DND-41 (cell line): Measurements from ENCODE around the gene APPL1.
"Not testable (repeated sequence)": the region's sequence is repeated elsewhere in the genome, so short reads cannot be mapped to it uniquely, and the experiment has no call there.

Source experiments
- ATAC-seq: fragments of 200-7000 bp; cut with Tn5 transposase; 3 replicates; pipeline ENCODE4 v1.9.1; 2021; ENCODE audit warnings: low read depth; ENCODE audit not compliant: insufficient read depth
- DNase-seq: peaks from one replicate; pipeline ENCODE4 v3.0.0-alpha.2; 2020
- H2AFZ ChIP-seq: 2 replicates; pipeline ENCODE4 v1.6.0; 2012; ENCODE audit warnings: low read depth, low read length
- H3K27ac ChIP-seq: 2 replicates; pipeline ENCODE4 v1.5.1; 2012; ENCODE audit warnings: low read length, inconsistent platforms
- H3K27me3 ChIP-seq: fragments of 200-600 bp; sonication (generic); 2 replicates; pipeline ENCODE4 v1.6.0; 2012; ENCODE audit warnings: low read length, mild to moderate bottlenecking, inconsistent platforms; ENCODE audit not compliant: insufficient read depth, poor library complexity
- H3K36me3 ChIP-seq: 2 replicates; pipeline ENCODE4 v1.5.1; 2012; ENCODE audit warnings: low read length, inconsistent platforms; ENCODE audit not compliant: insufficient read depth
- H3K4me1 ChIP-seq: 2 replicates; pipeline ENCODE4 v1.5.1; 2012; ENCODE audit warnings: mild to moderate bottlenecking, low read length; ENCODE audit not compliant: insufficient read depth
- H3K4me2 ChIP-seq: 2 replicates; pipeline ENCODE4 v1.6.0; 2012; ENCODE audit warnings: mild to moderate bottlenecking, moderate library complexity, low read length, inconsistent platforms; ENCODE audit not compliant: insufficient read depth
- H3K4me3 ChIP-seq, 2 experiments: fragments of 200-600 bp in 1 of 2; shearing (Covaris generic) in 1 of 2; 2 replicates each; pipeline ENCODE4 v1.5.1; 2012 to 2016; ENCODE audit warnings: inconsistent platforms in 2 of 2, low read length in 2 of 2, mild to moderate bottlenecking in 2 of 2, low read depth in 1 of 2, moderate library complexity in 1 of 2
- H3K79me2 ChIP-seq: 2 replicates; pipeline ENCODE4 v1.6.0; 2012; ENCODE audit warnings: low read length, inconsistent platforms; ENCODE audit not compliant: insufficient read depth
- H3K9ac ChIP-seq: 2 replicates; pipeline ENCODE4 v1.6.0; 2012; ENCODE audit warnings: low read depth, mild to moderate bottlenecking, inconsistent platforms, low read length, moderate library complexity
- H3K9me3 ChIP-seq: 2 replicates; pipeline ENCODE4 v1.5.1; 2012; ENCODE audit warnings: low read length, moderate library complexity, mild to moderate bottlenecking, inconsistent platforms; ENCODE audit not compliant: insufficient read depth, severe bottlenecking
- H4K20me1 ChIP-seq: 2 replicates; pipeline ENCODE4 v1.6.0; 2012; ENCODE audit warnings: low read length; ENCODE audit not compliant: insufficient read depth
- EZH2 ChIP-seq: IDR thresholded peaks from 3 replicates; pipeline ENCODE4 v1.6.1; 2012; ENCODE audit warnings: borderline replicate concordance, low read depth, mild to moderate bottlenecking, moderate library complexity, low read length, inconsistent platforms; ENCODE audit not compliant: severe bottlenecking
- TF ChIP-seq, protein P1 (sequence below): IDR thresholded peaks from 2 replicates; pipeline ENCODE4 v1.5.1; 2012; ENCODE audit warnings: borderline replicate concordance, low read length, moderate library complexity, mild to moderate bottlenecking; ENCODE audit not compliant: poor library complexity, severe bottlenecking; ENCODE audit errors: extremely low read depth

APPL1 gene

DNA sequence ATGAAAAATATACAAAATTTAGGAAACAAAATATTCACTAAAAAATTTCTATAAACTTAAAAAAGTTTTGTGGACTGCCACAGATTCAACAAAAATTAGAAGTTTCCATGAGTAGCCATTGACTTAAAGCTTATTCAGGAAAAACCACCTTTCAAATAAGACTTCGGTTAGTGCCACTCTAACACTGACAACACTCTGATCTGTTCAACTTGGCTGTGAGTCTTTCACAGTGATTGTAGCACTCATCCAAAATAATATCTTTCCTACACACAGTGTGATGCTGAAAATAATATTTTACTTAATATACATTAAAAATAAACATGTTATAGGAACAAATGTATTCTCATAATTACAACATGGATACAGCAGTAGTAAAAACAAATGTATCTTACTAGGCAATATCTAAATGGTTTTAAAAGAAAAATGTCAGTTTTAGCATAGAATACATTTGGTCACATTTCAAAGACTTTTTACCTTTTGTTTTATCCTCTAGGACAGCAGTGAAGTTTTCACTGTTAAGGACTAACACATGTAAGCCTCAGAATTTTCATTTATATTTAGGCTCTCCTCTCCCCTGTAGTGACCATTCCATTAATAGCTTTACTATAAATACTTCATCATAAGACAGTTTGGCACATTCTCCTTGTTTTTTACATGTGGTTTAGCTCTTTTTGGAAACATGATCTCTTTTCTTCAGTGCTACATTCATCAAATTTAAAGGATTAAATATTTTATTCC is 64.8 kb downstream of the APPL1 start, which contains the start of gene ASB14:
ASB14 (minus strand) TSS at position 527 of the 738 bp plus-strand sequence. CDS start 652 bp downstream, outside the sequence.
- Histone ChIP-seq H3K27me3 (peaks cover 8% of the 10 kb centered on the region), H3K9ac (no peak within 1 kb of the TSS), H3K9me3 (no peaks in the 10 kb centered on the region), H3K27ac (no peak within 1 kb of the TSS), H3K79me2 (no peaks in the 10 kb centered on the region), H3K4me1 (no peaks in the 10 kb centered on the region), H3K4me3 (no peak within 1 kb of the TSS), H3K36me3 (no peaks in the 10 kb centered on the region), H2AFZ (no peak within 1 kb of the TSS), H3K4me2 (no peak within 1 kb of the TSS), H4K20me1 (no peaks in the 10 kb centered on the region)
- ATAC-seq (no peak), DNase-seq (no peak)
- TF ChIP-seq EZH2: no peak
- TF ChIP-seq, protein P1, sequence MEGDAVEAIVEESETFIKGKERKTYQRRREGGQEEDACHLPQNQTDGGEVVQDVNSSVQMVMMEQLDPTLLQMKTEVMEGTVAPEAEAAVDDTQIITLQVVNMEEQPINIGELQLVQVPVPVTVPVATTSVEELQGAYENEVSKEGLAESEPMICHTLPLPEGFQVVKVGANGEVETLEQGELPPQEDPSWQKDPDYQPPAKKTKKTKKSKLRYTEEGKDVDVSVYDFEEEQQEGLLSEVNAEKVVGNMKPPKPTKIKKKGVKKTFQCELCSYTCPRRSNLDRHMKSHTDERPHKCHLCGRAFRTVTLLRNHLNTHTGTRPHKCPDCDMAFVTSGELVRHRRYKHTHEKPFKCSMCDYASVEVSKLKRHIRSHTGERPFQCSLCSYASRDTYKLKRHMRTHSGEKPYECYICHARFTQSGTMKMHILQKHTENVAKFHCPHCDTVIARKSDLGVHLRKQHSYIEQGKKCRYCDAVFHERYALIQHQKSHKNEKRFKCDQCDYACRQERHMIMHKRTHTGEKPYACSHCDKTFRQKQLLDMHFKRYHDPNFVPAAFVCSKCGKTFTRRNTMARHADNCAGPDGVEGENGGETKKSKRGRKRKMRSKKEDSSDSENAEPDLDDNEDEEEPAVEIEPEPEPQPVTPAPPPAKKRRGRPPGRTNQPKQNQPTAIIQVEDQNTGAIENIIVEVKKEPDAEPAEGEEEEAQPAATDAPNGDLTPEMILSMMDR: no peak

DNA sequence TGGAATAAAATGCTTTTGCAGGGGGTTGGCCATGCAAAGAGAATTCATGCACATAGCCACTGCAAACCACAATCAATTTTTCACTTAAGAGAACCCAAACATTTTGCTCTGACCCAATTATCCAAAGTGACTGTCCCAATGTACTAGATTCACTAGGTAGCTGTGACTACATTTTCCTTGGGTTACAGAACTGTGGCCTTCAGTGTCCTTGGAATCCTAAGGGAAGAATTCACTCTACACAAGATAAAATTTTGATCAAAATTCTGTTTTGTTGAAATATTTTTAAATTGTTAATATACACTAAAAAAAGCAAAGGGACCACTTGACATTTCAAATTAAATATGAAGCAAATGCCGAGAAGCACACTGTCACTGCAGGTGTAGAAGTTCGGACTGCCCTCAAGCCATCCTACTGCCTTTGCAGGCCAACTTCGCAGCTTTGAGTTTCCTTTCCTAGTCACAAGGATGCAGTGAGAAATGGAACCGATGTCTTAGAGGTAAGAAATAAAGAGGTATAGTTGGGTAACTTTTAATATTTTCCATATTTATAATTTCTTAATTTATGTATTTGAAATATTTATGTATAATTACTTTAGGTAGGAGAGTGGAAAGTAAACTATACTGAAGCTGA is 65.5 kb downstream of the APPL1 start:
- H3K9ac ChIP-seq: no peak overlapping the region
- H3K4me2 ChIP-seq: no peak overlapping the region
- no peaks in the 10 kb centered on the region for H4K20me1 ChIP-seq
- TF ChIP-seq, protein P1: no peak
- no peak for TF ChIP-seq EZH2
- DNase-seq (no peak), ATAC-seq (no peak)
- H3K9me3 ChIP-seq: no peaks in the 10 kb centered on the region
- no peaks in the 10 kb centered on the region for H3K79me2 ChIP-seq
- H3K27me3 ChIP-seq: peaks cover 13% of the 10 kb centered on the region
- H3K27ac ChIP-seq: no peak overlapping the region
- H3K36me3 ChIP-seq: no peaks in the 10 kb centered on the region
- no peak overlapping the region for H3K4me3 ChIP-seq
- H3K4me1 ChIP-seq: no peaks in the 10 kb centered on the region
- no peak overlapping the region for H2AFZ ChIP-seq

DNA sequence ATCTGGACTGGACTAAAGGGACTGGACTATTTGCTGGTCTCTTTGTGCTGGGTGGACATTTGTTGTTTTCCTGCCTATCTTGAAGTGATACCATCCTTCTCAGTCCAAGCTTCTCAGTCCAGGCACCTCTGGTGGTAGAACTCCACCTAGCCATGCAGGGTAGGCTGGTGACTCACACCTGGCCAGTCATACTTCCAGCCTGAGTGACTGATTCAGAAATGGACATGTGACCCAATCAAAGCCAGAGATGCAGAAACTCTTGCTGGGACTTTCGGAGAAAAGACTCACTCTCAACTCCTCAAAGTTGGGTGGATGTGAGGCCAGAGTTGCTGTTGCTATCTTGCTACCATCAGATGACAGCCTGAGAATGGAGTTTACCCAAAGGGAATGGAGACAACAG is 70.5 kb downstream of the APPL1 start:
- no peaks in the 10 kb centered on the region for H3K4me1 ChIP-seq
- no peak overlapping the region for H3K4me3 ChIP-seq
- H3K4me2 ChIP-seq: no peak overlapping the region
- TF ChIP-seq, protein P1: no peak
- TF ChIP-seq EZH2: no peak
- no peak overlapping the region for H3K27ac ChIP-seq
- H3K79me2 ChIP-seq: no peaks in the 10 kb centered on the region
- ATAC-seq (no peak), DNase-seq (no peak)
- H3K9ac ChIP-seq: no peak overlapping the region
- no peaks in the 10 kb centered on the region for H4K20me1 ChIP-seq
- no peaks in the 10 kb centered on the region for H3K36me3 ChIP-seq
- no peaks in the 10 kb centered on the region for H3K9me3 ChIP-seq
- peaks cover 14% of the 10 kb centered on the region for H3K27me3 ChIP-seq
- H2AFZ ChIP-seq: no peak overlapping the region

DNA sequence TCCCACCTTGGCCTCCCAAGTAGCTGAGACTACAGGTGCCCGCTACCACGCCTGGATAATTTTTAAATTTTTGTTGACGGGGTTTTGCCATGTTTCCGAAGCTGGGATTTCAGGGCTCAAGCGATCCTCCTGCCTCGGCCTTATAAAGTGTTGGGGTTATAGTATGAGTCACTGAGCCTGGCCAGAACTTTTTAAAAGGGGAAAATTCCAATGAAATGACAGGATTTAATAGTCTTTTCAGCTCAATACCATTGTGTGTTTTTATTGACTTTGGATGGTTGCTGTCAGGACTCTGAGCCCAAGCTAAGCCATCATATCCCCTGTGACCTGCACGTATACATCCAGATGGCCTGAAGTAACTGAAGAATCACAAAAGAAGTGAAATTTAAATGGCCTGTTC is 76.0 kb downstream of the APPL1 start:
- H3K27ac ChIP-seq, H3K4me2 ChIP-seq, H3K27me3 ChIP-seq, H3K4me3 ChIP-seq, H3K9me3 ChIP-seq, H2AFZ ChIP-seq, H3K36me3 ChIP-seq, H3K9ac ChIP-seq, DNase-seq, H3K79me2 ChIP-seq, ATAC-seq, H4K20me1 ChIP-seq, H3K4me1 ChIP-seq: not testable (repeated sequence)
